SK-N-SH (cell line): Measurements from ENCODE around the gene CCDC9. TPM values are rescaled to one million over a fixed set of nuclear protein-coding genes. Genes with fewer than 3 reads are reported as not detected.
A peak's percentile ranks its signal among the peaks of the same experiment; 100 is the strongest.

Source experiments
- CTCF ChIA-PET: fragments of 300-600, 350-600 bp; formaldehyde crosslinking; extraction: SDS; loops from one replicate; lab custom pipeline; 2021; lab: Yijun Ruan, JAX
- POLR2A ChIA-PET: fragments of 350-600 bp; sonication (Branson Sonifier 250); formaldehyde crosslinking; extraction: SDS; loops from one replicate; lab custom pipeline; 2020; ENCODE audit warnings: antibody characterized with exemption, inconsistent platforms; lab: Yijun Ruan, JAX
- DNase-seq: peaks from one replicate; pipeline ENCODE4 v3.0.0; 2012
- H2AFZ ChIP-seq: fragments of 200-600 bp; sonication (generic); 2 replicates; pipeline ENCODE4 v1.8.1; 2016; ENCODE audit warnings: antibody characterized with exemption, mild to moderate bottlenecking, low read depth
- H3F3A ChIP-seq: fragments of 200-600 bp; sonication (generic); replicated peaks from 2 replicates; pipeline ENCODE3; 2016; ENCODE audit warnings: antibody characterized with exemption, mild to moderate bottlenecking; ENCODE audit not compliant: insufficient read depth
- H3K27ac ChIP-seq, 2 experiments: fragments of 200-500 bp in 1 of 2; fragments of 200-600 bp in 1 of 2; sonication (Bioruptor generic) in 1 of 2; sonication (generic), shearing (Covaris generic) in 1 of 2; 2 replicates each; pipeline versions ENCODE4 v1.5.1 to v1.6.1; 2014 to 2016; ENCODE audit warnings: low read depth in 2 of 2, inconsistent platforms in 1 of 2, low read length in 1 of 2, mild to moderate bottlenecking in 1 of 2, mixed read lengths in 1 of 2
- H3K27me3 ChIP-seq: fragments of 200-600 bp; sonication (generic), shearing (Covaris generic); 2 replicates; pipeline ENCODE4 v1.6.1; 2016; ENCODE audit warnings: mixed run types; ENCODE audit not compliant: insufficient read depth
- H3K36me3 ChIP-seq, 2 experiments: fragments of 200-500 bp in 1 of 2; fragments of 200-600 bp in 1 of 2; sonication (Bioruptor generic) in 1 of 2; sonication (generic) in 1 of 2; replicated peaks in 1 of 2; 2 replicates each; pipeline versions ENCODE3 to v1.5.1; 2014 to 2016; ENCODE audit warnings: low read length in 1 of 2, mild to moderate bottlenecking in 1 of 2; ENCODE audit not compliant: insufficient read depth in 2 of 2, control insufficient read depth in 1 of 2
- H3K4me1 ChIP-seq, 2 experiments: fragments of 200-500 bp in 1 of 2; fragments of 200-600 bp in 1 of 2; sonication (Bioruptor generic) in 1 of 2; sonication (generic), shearing (Covaris generic) in 1 of 2; 2 replicates each; pipeline versions ENCODE4 v1.5.1 to v1.6.1; 2014 to 2016; ENCODE audit warnings: low read depth in 1 of 2, low read length in 1 of 2, mixed run types in 1 of 2; ENCODE audit not compliant: insufficient read depth in 2 of 2, control insufficient read depth in 1 of 2
- H3K4me2 ChIP-seq: fragments of 200-600 bp; sonication (generic), shearing (Covaris generic); 2 replicates; pipeline ENCODE4 v1.6.1; 2017; ENCODE audit warnings: mixed run types
- H3K4me3 ChIP-seq, 2 experiments: fragments of 200-500 bp in 1 of 2; fragments of 200-600 bp in 1 of 2; sonication (Bioruptor generic) in 1 of 2; sonication (generic), shearing (Covaris generic) in 1 of 2; 2 replicates each; pipeline versions ENCODE4 v1.5.1 to v1.8.1; 2014 to 2016; ENCODE audit warnings: low read depth in 2 of 2, inconsistent platforms in 1 of 2, low read length in 1 of 2, mild to moderate bottlenecking in 1 of 2, mixed read lengths in 1 of 2, moderate library complexity in 1 of 2
- H3K79me2 ChIP-seq: fragments of 200-600 bp; sonication (generic); 2 replicates; pipeline ENCODE4 v1.8.1; 2017; ENCODE audit warnings: mild to moderate bottlenecking; ENCODE audit not compliant: insufficient read depth
- H3K9ac ChIP-seq: fragments of 200-600 bp; sonication (generic); 2 replicates; pipeline ENCODE4 v1.6.1; 2017; ENCODE audit warnings: mixed run types
- H3K9me2 ChIP-seq: fragments of 200-600 bp; sonication (generic); 2 replicates; pipeline ENCODE4 v1.6.1; 2017; ENCODE audit warnings: mixed run types
- H3K9me3 ChIP-seq: fragments of 200-600 bp; sonication (generic); 2 replicates; pipeline ENCODE4 v1.6.1; 2017; ENCODE audit warnings: mixed run types, mild to moderate bottlenecking, moderate library complexity
- H4K20me1 ChIP-seq: fragments of 200-600 bp; sonication (generic); 2 replicates; pipeline ENCODE4 v1.6.1; 2017; ENCODE audit warnings: mild to moderate bottlenecking, mixed run types; ENCODE audit not compliant: insufficient read depth
- CTCF ChIP-seq: fragments of 200-600 bp; sonication (generic); IDR thresholded peaks from 2 replicates; pipeline ENCODE4 v1.6.1; 2017; ENCODE audit warnings: antibody characterized with exemption, mild to moderate bottlenecking, moderate library complexity
- EZH2phosphoT487 ChIP-seq: fragments of 200-600 bp; sonication (generic); IDR thresholded peaks from 2 replicates; pipeline ENCODE4 v1.6.1; 2017; ENCODE audit warnings: low read depth, mixed run types, mild to moderate bottlenecking, antibody characterized with exemption, moderate library complexity, borderline replicate concordance
- IRF3 ChIP-seq: fragments of 150-350 bp; IDR thresholded peaks from 2 replicates; pipeline ENCODE4 v1.6.1; 2016; ENCODE audit warnings: mild to moderate bottlenecking, low read depth, low read length
- NFIC ChIP-seq: IDR thresholded peaks from 2 replicates; pipeline ENCODE4 v1.4.0; 2012; ENCODE audit warnings: borderline replicate concordance
- NRF1 ChIP-seq: IDR thresholded peaks from 2 replicates; pipeline ENCODE4 v1.6.1; 2012; ENCODE audit warnings: low read depth, mild to moderate bottlenecking, low read length
- SIN3A ChIP-seq: IDR thresholded peaks from 2 replicates; pipeline ENCODE4 v1.6.1; 2012; ENCODE audit warnings: low read depth, mild to moderate bottlenecking, low read length, moderate library complexity, borderline replicate concordance
- USF1 ChIP-seq: IDR thresholded peaks from 2 replicates; pipeline ENCODE4 v1.4.0; 2012; ENCODE audit warnings: low read depth, borderline replicate concordance
- USF2 ChIP-seq: fragments of 150-350 bp; IDR thresholded peaks from 2 replicates; pipeline ENCODE4 v1.6.1; 2017; ENCODE audit warnings: antibody characterized with exemption, low read length, low read depth, borderline replicate concordance
- WGBS: methylation state at CpG from one replicate; pipeline ENCODE4 v1.1.6; 2017; ENCODE audit warnings: low lambda C conversion rate; 5-methylcytosine and 5-hydroxymethylcytosine counted together
- polyA plus RNA-seq, 3 experiments: library from polyadenylated mRNA; depleted of rRNA; stranded (reverse); fragments of >200 nt; gene quantifications; 2 replicates each; pipeline ENCODE4 v1.2.3, GENCODE V29; 2012

CCDC9 gene
- polyA plus RNA-seq, 1 of the 3 experiments (the other 2 are of a cell fraction): 12.4 TPM

- TF ChIP-seq IRF3 (no peak), SIN3A (peak; percentile 96; the same call in 1 of the 2 replicates), CTCF (peak; percentile 14; the same call in 1 of the 2 replicates), EZH2phosphoT487 (no peak), USF2 (no peak), NFIC (no peak), NRF1 (no peak)
These were observed 30.4 kb upstream of the CCDC9 start (continued) for GRCh38 chr19:47225746-47226425.

GRCh38 chr19:47226426-47227351, 29.6 kb upstream of the CCDC9 start:
- H3F3A ChIP-seq: peaks cover 34% of the 10 kb centered on the region
- no peak overlapping the region for H2AFZ ChIP-seq
- H3K9me2 ChIP-seq: no peaks in the 10 kb centered on the region
- H3K4me1 ChIP-seq: peaks cover 22 to 31% of the 10 kb centered on the region in 2 experiments
- H3K9ac ChIP-seq: peak overlapping the region; percentile 74
- CTCF ChIA-PET: interaction anchor here (0.9 to 22.3 kb wide), 5 partner anchors 13 to 77 kb away, joined by 3 to 520 read pairs (median 6); no protein-coding TSS in a partner anchor
- H3K27me3 ChIP-seq: no peaks in the 10 kb centered on the region
- peak; percentile 60 for DNase-seq
- peaks cover 10 to 11% of the 10 kb centered on the region in 2 experiments for H3K36me3 ChIP-seq
- POLR2A ChIA-PET: interaction anchor here (0.5 to 2.8 kb wide), 11 partner anchors 13 to 96 kb away, joined by 3 to 65 read pairs (median 7); partner anchors contain the start of genes CCDC9 and SAE1
- WGBS: 40% methylated on average over 12 of the region's 56 CpGs
- peak overlapping the region; percentile 49 to 93 for H3K4me3 ChIP-seq
- no peaks in the 10 kb centered on the region for H3K9me3 ChIP-seq
- H4K20me1 ChIP-seq: peaks cover 46% of the 10 kb centered on the region
- peak overlapping the region; percentile 90 to 92 for H3K27ac ChIP-seq
- TF ChIP-seq SIN3A: no peak
- 0 out of 2 replicates have a peak, but pooled peaks have one; percentile 16 for TF ChIP-seq USF1
- H3K4me2 ChIP-seq: peak overlapping the region; percentile 96
- H3K79me2 ChIP-seq: peaks cover 86% of the 10 kb centered on the region
